ENCODE results near the gene IRF6. TPM values are rescaled to one million over a fixed set of nuclear protein-coding genes. Genes with fewer than 3 reads are reported as not detected.

Gene IRF6
- total RNA-seq, result not detected in 2 replicates

GRCh38 chr1:209805875-209806760, at the start of gene IRF6:
Gene IRF6 (minus strand): TSS chr1:209806142. CDS start chr1:209801413, 4,729 bp downstream.

GRCh38 chr1:209827384-209828262, 21.7 kb upstream of the IRF6 start, which contains the start of gene UTP25:
Gene UTP25 (plus strand): TSS chr1:209827972. CDS start chr1:209828064, 92 bp downstream.

GRCh38 chr1:209784265-209785169, 21.4 kb downstream of the IRF6 start, which contains the start of gene C1orf74:
Gene C1orf74 (minus strand): TSS chr1:209784559. CDS start chr1:209783634, 925 bp downstream.

GRCh38 chr1:209755926-209756614, 49.9 kb downstream of the IRF6 start, which contains the start of gene TRAF3IP3:
Gene TRAF3IP3 (plus strand): TSS chr1:209756053. CDS start chr1:209760040, 3,987 bp downstream.

Other genes starting within 250 kb of the IRF6 start
- gene CAMK1G, start 222.4 kb downstream of the IRF6 start, total RNA-seq, result under 0.01 TPM in 1 of 2 replicates, not detected in the other
- 6.1 and 14.3 TPM in 2 replicates for gene LAMB3, start 153.7 kb downstream of the IRF6 start, total RNA-seq
- 1.6 and 23.9 TPM in 2 replicates for gene G0S2, start 130.7 kb downstream of the IRF6 start, total RNA-seq
- gene HSD11B1, start 101.3 kb downstream of the IRF6 start, total RNA-seq, result 1.2 and 16.5 TPM in 2 replicates
- not detected in 2 replicates for gene TRAF3IP3, start 50.1 kb downstream of the IRF6 start, total RNA-seq
- gene C1orf74, start 21.6 kb downstream of the IRF6 start, total RNA-seq, result 2.6 and 3.1 TPM in 2 replicates
- gene UTP25, start 21.8 kb upstream of the IRF6 start, total RNA-seq, result 12.1 and 14.9 TPM in 2 replicates
- under 0.01 TPM in 1 of 2 replicates, not detected in the other for gene SYT14, start 132.1 kb upstream of the IRF6 start, total RNA-seq

Data from subcutaneous preadipocyte (primary cell).